ENCODE data around the gene COQ8B.
A peak's percentile ranks its signal among the peaks of the same experiment; 100 is the strongest.

Gene COQ8B

DNA sequence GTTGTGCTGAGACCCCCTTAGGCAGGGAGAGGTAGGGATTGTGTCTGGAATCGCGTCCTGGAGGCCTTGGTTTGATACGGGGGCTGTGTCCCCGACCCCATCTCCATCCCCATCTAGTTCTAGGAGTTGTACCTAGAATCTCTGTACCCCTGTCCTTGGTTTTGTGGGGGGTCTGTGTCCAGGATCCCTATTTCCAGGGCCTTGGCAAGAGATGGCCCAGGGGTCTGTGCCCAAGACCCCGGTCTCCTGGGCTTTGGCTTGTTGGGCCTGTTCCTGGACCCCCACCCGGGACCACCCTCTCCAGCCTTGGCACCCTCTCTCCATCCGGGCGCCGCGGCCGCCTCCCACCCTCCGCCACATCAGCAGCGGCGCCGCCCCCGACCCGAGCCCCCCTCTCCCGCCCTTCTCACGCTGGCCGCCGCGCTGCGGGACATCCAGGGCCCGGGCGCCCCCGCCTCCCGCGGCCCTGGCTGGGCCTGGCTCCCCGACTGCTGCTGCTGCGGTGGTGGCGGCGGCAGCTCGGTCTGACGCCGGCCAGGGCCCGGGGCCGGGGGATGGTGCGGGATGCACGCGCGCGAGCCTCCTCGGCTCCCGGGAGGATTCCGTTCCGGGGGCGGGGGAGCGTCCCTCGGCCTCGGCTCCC, 26.5 kb downstream of the COQ8B start, which contains the start of gene NUMBL:
Gene NUMBL, minus strand, starts transcription at position 602 of the 643 bp plus-strand sequence. Its CDS starts 168 bp downstream, at position 434.
- no peak for DNase-seq

DNA sequence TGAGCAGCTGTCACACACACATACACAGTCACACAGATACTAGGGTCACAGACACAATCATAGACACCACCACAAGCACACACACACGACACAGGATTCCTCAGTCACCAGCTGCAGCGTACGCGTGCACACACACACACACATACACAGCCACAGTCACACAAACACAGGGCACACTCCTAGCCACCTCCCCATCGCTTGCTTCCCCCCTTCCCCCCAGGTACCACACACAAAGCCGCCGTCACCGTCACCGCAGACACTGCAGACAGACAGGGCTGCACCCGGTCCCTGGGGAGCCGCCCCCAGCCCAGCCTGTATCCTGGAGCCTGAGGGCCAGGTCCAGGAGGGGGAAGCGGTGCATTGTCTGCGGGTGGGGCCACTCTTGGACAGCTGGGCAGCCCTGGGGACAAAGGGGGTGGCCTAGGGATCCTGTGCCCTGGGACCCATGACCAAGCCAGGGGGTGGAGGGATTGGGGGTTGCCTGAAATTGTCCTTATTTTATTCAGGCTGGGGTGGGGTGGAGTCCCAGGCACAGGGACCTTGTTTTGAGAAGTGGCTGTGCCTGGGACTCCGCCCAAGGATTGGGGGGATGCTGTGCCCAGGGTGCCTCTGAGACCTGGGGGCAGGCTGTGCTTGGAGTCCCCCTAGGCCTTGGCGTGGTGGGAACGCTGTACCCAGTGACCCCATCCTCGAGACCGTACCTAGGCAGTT, 27.2 kb downstream of the COQ8B start:
- DNase-seq: peak; percentile 42

GRCh38 chr19:40688987-40689338, 27.7 kb downstream of the COQ8B start:
- no peak for DNase-seq

- DNase-seq: no peak
Observed at GRCh38 chr19:40688309-40688708, 28.4 kb downstream of the COQ8B start.

DNA sequence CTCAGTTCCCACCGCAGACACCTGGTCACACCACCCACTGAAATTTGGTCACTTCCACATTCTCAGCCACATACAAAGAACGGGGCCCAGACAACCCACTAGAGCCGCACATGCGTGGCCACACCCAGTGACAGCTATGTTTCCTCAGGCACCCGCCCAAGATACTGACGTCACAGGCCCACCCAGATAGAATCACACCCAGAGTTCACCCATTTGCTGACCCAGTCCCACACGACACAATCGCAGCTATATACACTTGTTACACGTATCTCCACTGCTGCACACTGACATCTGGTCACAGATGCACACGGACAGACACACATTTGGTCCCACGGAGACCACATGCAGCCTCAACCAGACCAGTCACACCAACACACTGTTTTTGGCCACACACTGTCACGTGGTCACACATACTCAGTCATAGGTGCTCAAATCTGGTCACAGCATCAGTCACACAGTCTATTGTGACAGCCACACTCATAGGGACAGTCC, 29.1 kb downstream of the COQ8B start:
- peak; percentile 79 for DNase-seq

DNA sequence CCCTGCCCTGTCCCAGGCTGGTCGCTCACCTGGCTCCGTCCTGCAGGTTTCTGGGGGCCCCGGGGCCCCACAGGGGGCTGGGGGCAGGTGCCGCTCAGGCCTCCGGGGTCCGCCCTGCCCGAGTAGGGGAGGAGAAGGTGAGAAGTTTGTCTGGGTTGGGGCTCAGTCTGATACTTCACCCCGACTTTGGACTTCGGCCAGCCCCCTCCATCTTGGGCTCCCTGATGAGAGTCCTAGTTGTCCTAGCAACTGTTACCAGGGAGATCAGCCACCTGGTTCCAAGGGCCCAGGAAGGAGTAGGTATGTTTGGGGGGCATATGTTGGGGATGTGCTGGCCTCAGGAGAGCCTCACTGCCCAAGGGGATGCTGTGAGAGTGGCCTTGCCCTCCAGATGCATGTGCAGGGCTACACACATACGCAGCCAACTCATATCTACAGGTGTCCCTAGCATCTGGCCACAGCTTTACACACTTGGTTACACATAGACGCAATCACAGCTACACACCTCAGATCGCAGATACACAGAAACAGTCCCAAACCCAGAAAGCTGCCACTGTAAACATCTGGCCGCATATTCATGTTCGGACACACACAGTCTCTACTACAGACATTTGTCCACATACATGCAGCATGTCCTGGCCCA, 29.7 kb downstream of the COQ8B start:
- DNase-seq: no peak

GRCh38 chr19:40685563-40685962, 31.1 kb downstream of the COQ8B start:
- peak; percentile 62 for DNase-seq

- no peak for DNase-seq
Observed at GRCh38 chr19:40685016-40685526, 31.6 kb downstream of the COQ8B start.

DNA sequence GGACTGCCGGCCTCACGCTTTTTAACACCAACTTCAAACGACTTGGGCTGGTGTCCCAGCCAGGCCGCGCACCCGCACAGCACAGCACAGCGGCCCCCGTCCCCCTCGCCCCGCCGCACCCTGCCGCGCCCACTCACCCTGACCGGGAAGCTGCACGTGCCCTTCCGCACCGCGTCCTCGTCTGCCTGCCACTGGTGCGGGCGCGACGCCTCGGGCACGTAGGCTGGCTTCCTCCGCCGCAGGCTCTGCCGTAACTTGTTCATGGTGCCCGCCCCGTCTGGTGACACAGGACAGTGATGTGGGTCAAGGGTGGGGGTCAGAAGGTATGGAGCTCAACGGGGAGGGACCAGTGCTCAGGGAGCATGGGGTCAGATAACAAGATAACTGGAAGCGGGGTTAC, 32.4 kb downstream of the COQ8B start:
- DNase-seq: no peak

- DNase-seq: no peak
Observed at GRCh38 chr19:40683437-40683836, 33.2 kb downstream of the COQ8B start.

- no peak for DNase-seq
Observed at GRCh38 chr19:40682431-40682964, 34.2 kb downstream of the COQ8B start.

GRCh38 chr19:40681039-40681438, 35.6 kb downstream of the COQ8B start:
- DNase-seq: no peak

DNA sequence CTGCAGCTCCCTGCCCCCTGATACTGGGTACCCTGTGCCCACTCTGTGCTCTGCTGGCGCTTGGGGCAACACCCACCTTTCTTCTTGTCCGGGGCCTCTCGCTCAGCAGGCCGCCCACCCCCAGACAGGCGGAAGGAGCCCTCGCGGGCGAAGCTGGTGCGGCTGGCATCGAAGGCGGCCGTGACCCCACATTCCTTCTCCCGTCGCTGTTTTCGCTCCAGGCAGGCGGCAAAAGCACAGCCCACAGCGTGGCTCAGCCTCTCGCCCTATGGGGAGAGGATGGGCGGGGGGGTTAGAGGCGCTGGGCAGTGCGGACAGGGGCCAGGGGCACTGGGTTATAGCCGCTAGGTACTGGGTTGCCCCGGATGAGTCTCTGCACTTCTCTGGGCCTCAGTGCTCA, 39.5 kb downstream of the COQ8B start:
- DNase-seq: no peak

GRCh38 chr19:40674291-40674690, 42.4 kb downstream of the COQ8B start:
- DNase-seq: peak; percentile 75

- peak; percentile 36 for DNase-seq
Observed at GRCh38 chr19:40673397-40673796, 43.3 kb downstream of the COQ8B start.

GRCh38 chr19:40672573-40673299, 44.0 kb downstream of the COQ8B start:
- DNase-seq: no peak

DNA sequence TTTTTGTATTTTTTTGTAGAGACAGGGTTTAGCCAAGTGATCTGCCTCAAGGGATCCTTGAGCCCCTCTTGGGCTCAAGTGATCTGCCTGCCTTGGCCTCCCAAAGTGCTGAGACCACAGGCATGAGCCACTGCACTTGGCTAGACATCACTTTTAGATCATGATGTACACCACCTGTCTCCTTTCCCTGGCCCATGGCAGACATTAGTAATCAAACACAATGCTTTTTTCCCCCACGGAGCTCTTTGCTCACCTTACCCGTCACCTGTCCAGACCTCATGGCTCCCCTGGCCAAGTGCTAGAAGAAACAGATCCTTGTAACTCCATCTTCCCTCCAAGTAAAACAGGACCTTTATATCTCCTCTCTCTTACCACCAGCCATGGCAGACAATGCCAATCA, 44.6 kb downstream of the COQ8B start:
- DNase-seq: no peak

DNA sequence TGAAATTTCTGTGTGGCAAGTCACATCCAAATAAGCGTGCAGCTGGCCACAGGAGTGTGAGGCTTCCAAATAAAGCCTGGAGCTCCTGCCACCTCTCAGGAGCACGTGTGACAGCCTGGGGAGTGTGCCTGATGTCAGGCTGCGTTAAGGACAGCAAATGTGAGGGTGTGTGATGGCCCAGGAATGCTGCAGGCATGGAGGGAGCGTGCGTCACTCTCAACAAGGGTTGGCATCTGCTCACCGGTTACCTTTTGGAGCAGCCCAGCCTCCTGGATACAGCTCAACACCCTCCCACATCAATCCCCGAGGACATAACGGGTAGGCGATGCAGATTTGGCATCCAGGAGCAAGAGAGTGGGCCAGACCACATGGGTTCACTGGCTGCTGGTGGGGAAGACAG, 45.3 kb downstream of the COQ8B start:
- no peak for DNase-seq

- no peak for DNase-seq
Observed at GRCh38 chr19:40668991-40669614, 47.6 kb downstream of the COQ8B start.

DNA sequence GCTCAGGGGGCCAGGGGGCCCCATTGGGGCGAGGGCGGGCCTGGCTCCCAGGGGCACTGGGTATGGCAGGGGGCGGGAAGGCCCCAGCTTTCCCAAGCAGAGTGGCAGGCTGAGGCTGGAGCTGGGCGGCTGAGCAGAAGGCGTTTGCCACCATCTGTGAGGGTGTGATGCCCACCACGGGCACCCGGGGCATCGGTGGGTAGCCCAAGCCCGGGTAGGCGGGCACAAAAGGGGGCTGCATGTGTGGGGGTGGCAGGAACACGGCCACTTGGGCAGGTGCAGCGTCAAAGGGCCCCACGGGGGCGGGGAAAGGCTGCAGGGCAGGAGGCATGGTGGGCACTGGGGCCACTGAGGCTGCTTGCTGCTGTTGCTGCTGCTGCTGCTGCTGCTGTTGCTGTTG, 49.1 kb downstream of the COQ8B start:
- no peak for DNase-seq

DNA sequence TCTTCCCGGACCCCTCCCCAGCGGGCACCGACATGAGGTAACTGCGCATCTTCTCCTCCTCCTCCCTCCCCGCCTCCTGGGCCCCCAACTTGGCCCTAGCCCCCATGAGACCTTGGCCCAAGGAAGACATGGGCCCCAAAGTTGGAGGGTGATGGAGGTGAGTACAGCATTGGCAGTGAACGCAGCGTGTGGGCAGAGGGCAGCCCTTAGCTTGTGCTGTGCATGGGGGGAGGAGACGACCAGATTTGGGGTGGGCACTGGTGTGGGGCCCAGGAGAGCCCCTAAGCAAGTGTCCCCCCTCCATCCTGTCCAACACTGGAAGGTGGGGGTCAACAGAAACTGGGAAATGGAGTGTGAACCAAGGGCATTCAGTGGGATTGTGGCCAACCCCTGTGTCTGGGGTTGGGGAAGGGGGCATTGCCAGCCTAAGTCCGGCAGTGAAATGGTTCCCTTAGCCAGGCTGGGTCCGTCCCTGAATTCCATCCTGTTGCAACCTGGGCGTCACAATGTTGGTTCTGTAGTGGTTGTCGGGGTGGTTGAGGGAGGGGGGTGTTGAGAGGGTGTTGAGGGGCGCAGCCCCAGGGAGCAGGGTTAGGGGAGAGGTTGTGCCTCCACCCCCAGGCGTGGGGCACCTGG, 49.8 kb downstream of the COQ8B start:
- no peak for DNase-seq

All from hematopoietic multipotent progenitor cell treated with erythropoietin and hydrocortisone succinate and interleukin-3 and kit ligand, for 4 days (in vitro differentiated cells).